ENCODE results near the gene RETREG3.

The RETREG3 gene

GRCh38 chr17:42536048-42536371 lies 73.2 kb downstream of the RETREG3 start, which contains the start of gene NAGLU:
NAGLU (plus strand) TSS chr17:42536241; CDS start chr17:42536273, 32 bp downstream.
- DNase-seq (ENCODE audit: low read depth in 2 of 3, low spot score in 2 of 3) = peak; percentile 72 to 79 (median 75)

- no peak for DNase-seq (ENCODE audit: low read depth in 2 of 3, low spot score in 2 of 3)
Observed at GRCh38 chr17:42535155-42536047, 73.8 kb downstream of the RETREG3 start.

GRCh38 chr17:42531455-42532354 lies 77.5 kb downstream of the RETREG3 start:
- peak in 1 of 3 experiments; percentile 39 for DNase-seq (ENCODE audit: low read depth in 2 of 3, low spot score in 2 of 3)

- no peak for DNase-seq (ENCODE audit: low read depth in 2 of 3, low spot score in 2 of 3)
Observed at GRCh38 chr17:42530952-42531454, 78.2 kb downstream of the RETREG3 start.
